Measurements from ENCODE around the gene APCDD1L. TPM values are rescaled to one million over a fixed set of nuclear protein-coding genes. Genes with fewer than 3 reads are reported as not detected.

The APCDD1L gene
- total and polyA plus RNA-seq, 2 donors = 0.05 TPM

- H3K4me3 ChIP-seq (ENCODE audit: low read length in 2 of 2) = no peak overlapping the region
- H3K27me3 ChIP-seq (ENCODE audit: control insufficient read depth in 2 of 2, insufficient read depth in 1 of 2, low read length in 1 of 2) = peaks cover 0 to 4% of the 10 kb centered on the region in 2 donors
- WGBS = 95% methylated on average over 2 of the region's 2 CpGs
- H3K4me1 ChIP-seq (ENCODE audit: control insufficient read depth in 2 of 2, insufficient read depth in 2 of 2, low read length in 2 of 2) = no peaks in the 10 kb centered on the region
- H3K27ac ChIP-seq (ENCODE audit: low read depth in 1 of 2, low read length in 1 of 2) = no peak overlapping the region
- DNase-seq (ENCODE audit: low read depth in 6 of 9, low spot score in 9 of 9) = no peak
- no peaks in the 10 kb centered on the region for H3K36me3 ChIP-seq (ENCODE audit: control insufficient read depth in 2 of 2, insufficient read depth in 2 of 2, low read length in 1 of 2)
- no peaks in the 10 kb centered on the region for H3K9me3 ChIP-seq (ENCODE audit: control insufficient read depth in 2 of 2, insufficient read depth in 1 of 2, low read length in 1 of 2)
These were observed 38.0 kb upstream of the APCDD1L start for GRCh38 chr20:58553166-58553696.

GRCh38 chr20:58552366-58552934 is 37.3 kb upstream of the APCDD1L start:
- Histone ChIP-seq H3K27ac (ENCODE audit: low read depth in 1 of 2, low read length in 1 of 2) (no peak overlapping the region), H3K4me1 (ENCODE audit: control insufficient read depth in 2 of 2, insufficient read depth in 2 of 2, low read length in 2 of 2) (no peaks in the 10 kb centered on the region), H3K4me3 (ENCODE audit: low read length in 2 of 2) (no peak overlapping the region), H3K36me3 (ENCODE audit: control insufficient read depth in 2 of 2, insufficient read depth in 2 of 2, low read length in 1 of 2) (no peaks in the 10 kb centered on the region), H3K9me3 (ENCODE audit: control insufficient read depth in 2 of 2, insufficient read depth in 1 of 2, low read length in 1 of 2) (no peaks in the 10 kb centered on the region), H3K27me3 (ENCODE audit: control insufficient read depth in 2 of 2, insufficient read depth in 1 of 2, low read length in 1 of 2) (peaks cover 0 to 4% of the 10 kb centered on the region in 2 donors)
- no peak for DNase-seq (ENCODE audit: low read depth in 6 of 9, low spot score in 9 of 9)
- 88% methylated on average over 11 of the region's 11 CpGs for WGBS

GRCh38 chr20:58551631-58552030 is 36.4 kb upstream of the APCDD1L start:
- H3K4me3 ChIP-seq (ENCODE audit: low read length in 2 of 2) = no peak overlapping the region
- H3K27me3 ChIP-seq (ENCODE audit: control insufficient read depth in 2 of 2, insufficient read depth in 1 of 2, low read length in 1 of 2) = peaks cover 0 to 4% of the 10 kb centered on the region in 2 donors
- H3K27ac ChIP-seq (ENCODE audit: low read depth in 1 of 2, low read length in 1 of 2) = no peak overlapping the region
- no peak for DNase-seq (ENCODE audit: low read depth in 6 of 9, low spot score in 9 of 9)
- 96% methylated on average over 8 of the region's 8 CpGs for WGBS
- H3K4me1 ChIP-seq (ENCODE audit: control insufficient read depth in 2 of 2, insufficient read depth in 2 of 2, low read length in 2 of 2) = no peaks in the 10 kb centered on the region
- H3K36me3 ChIP-seq (ENCODE audit: control insufficient read depth in 2 of 2, insufficient read depth in 2 of 2, low read length in 1 of 2) = no peaks in the 10 kb centered on the region
- no peaks in the 10 kb centered on the region for H3K9me3 ChIP-seq (ENCODE audit: control insufficient read depth in 2 of 2, insufficient read depth in 1 of 2, low read length in 1 of 2)

GRCh38 chr20:58550275-58551059 is 35.3 kb upstream of the APCDD1L start:
- no peaks in the 10 kb centered on the region for H3K36me3 ChIP-seq (ENCODE audit: control insufficient read depth in 2 of 2, insufficient read depth in 2 of 2, low read length in 1 of 2)
- no peak overlapping the region for H3K27ac ChIP-seq (ENCODE audit: low read depth in 1 of 2, low read length in 1 of 2)
- 90% methylated on average over 17 of the region's 17 CpGs for WGBS
- H3K4me1 ChIP-seq (ENCODE audit: control insufficient read depth in 2 of 2, insufficient read depth in 2 of 2, low read length in 2 of 2) = no peaks in the 10 kb centered on the region
- no peak for DNase-seq (ENCODE audit: low read depth in 6 of 9, low spot score in 9 of 9)
- H3K4me3 ChIP-seq (ENCODE audit: low read length in 2 of 2) = no peak overlapping the region
- no peaks in the 10 kb centered on the region for H3K9me3 ChIP-seq (ENCODE audit: control insufficient read depth in 2 of 2, insufficient read depth in 1 of 2, low read length in 1 of 2)
- peaks cover 0 to 4% of the 10 kb centered on the region in 2 donors for H3K27me3 ChIP-seq (ENCODE audit: control insufficient read depth in 2 of 2, insufficient read depth in 1 of 2, low read length in 1 of 2)

- WGBS = 90% methylated on average over 13 of the region's 13 CpGs
- DNase-seq (ENCODE audit: low read depth in 6 of 9, low spot score in 9 of 9) = no peak
- H3K36me3 ChIP-seq (ENCODE audit: control insufficient read depth in 2 of 2, insufficient read depth in 2 of 2, low read length in 1 of 2) = no peaks in the 10 kb centered on the region
- H3K4me1 ChIP-seq (ENCODE audit: control insufficient read depth in 2 of 2, insufficient read depth in 2 of 2, low read length in 2 of 2) = no peaks in the 10 kb centered on the region
- no peaks in the 10 kb centered on the region for H3K9me3 ChIP-seq (ENCODE audit: control insufficient read depth in 2 of 2, insufficient read depth in 1 of 2, low read length in 1 of 2)
- no peak overlapping the region for H3K4me3 ChIP-seq (ENCODE audit: low read length in 2 of 2)
- H3K27ac ChIP-seq (ENCODE audit: low read depth in 1 of 2, low read length in 1 of 2) = no peak overlapping the region
- H3K27me3 ChIP-seq (ENCODE audit: control insufficient read depth in 2 of 2, insufficient read depth in 1 of 2, low read length in 1 of 2) = peaks cover 0 to 2% of the 10 kb centered on the region in 2 donors
These were observed 34.3 kb upstream of the APCDD1L start for GRCh38 chr20:58549231-58550209.

GRCh38 chr20:58547623-58548475 is 32.6 kb upstream of the APCDD1L start:
- Histone ChIP-seq H3K27me3 (ENCODE audit: control insufficient read depth in 2 of 2, insufficient read depth in 1 of 2, low read length in 1 of 2) (no peaks in the 10 kb centered on the region), H3K36me3 (ENCODE audit: control insufficient read depth in 2 of 2, insufficient read depth in 2 of 2, low read length in 1 of 2) (no peaks in the 10 kb centered on the region), H3K9me3 (ENCODE audit: control insufficient read depth in 2 of 2, insufficient read depth in 1 of 2, low read length in 1 of 2) (no peaks in the 10 kb centered on the region), H3K4me3 (ENCODE audit: low read length in 2 of 2) (no peak overlapping the region), H3K4me1 (ENCODE audit: control insufficient read depth in 2 of 2, insufficient read depth in 2 of 2, low read length in 2 of 2) (no peaks in the 10 kb centered on the region), H3K27ac (ENCODE audit: low read depth in 1 of 2, low read length in 1 of 2) (no peak overlapping the region)
- 86% methylated on average over 11 of the region's 11 CpGs for WGBS
- no peak for DNase-seq (ENCODE audit: low read depth in 6 of 9, low spot score in 9 of 9)

GRCh38 chr20:58546756-58547622 is 31.8 kb upstream of the APCDD1L start:
- H3K27ac ChIP-seq (ENCODE audit: low read depth in 1 of 2, low read length in 1 of 2) = no peak overlapping the region
- no peaks in the 10 kb centered on the region for H3K9me3 ChIP-seq (ENCODE audit: control insufficient read depth in 2 of 2, insufficient read depth in 1 of 2, low read length in 1 of 2)
- no peak for DNase-seq (ENCODE audit: low read depth in 6 of 9, low spot score in 9 of 9)
- H3K27me3 ChIP-seq (ENCODE audit: control insufficient read depth in 2 of 2, insufficient read depth in 1 of 2, low read length in 1 of 2) = no peaks in the 10 kb centered on the region
- no peaks in the 10 kb centered on the region for H3K36me3 ChIP-seq (ENCODE audit: control insufficient read depth in 2 of 2, insufficient read depth in 2 of 2, low read length in 1 of 2)
- no peaks in the 10 kb centered on the region for H3K4me1 ChIP-seq (ENCODE audit: control insufficient read depth in 2 of 2, insufficient read depth in 2 of 2, low read length in 2 of 2)
- H3K4me3 ChIP-seq (ENCODE audit: low read length in 2 of 2) = no peak overlapping the region
- WGBS = 68% methylated on average over 19 of the region's 19 CpGs

GRCh38 chr20:58546416-58546711 is 31.2 kb upstream of the APCDD1L start:
- no peaks in the 10 kb centered on the region for H3K36me3 ChIP-seq (ENCODE audit: control insufficient read depth in 2 of 2, insufficient read depth in 2 of 2, low read length in 1 of 2)
- no peak overlapping the region for H3K4me3 ChIP-seq (ENCODE audit: low read length in 2 of 2)
- no peak for DNase-seq (ENCODE audit: low read depth in 6 of 9, low spot score in 9 of 9)
- no peaks in the 10 kb centered on the region for H3K9me3 ChIP-seq (ENCODE audit: control insufficient read depth in 2 of 2, insufficient read depth in 1 of 2, low read length in 1 of 2)
- H3K4me1 ChIP-seq (ENCODE audit: control insufficient read depth in 2 of 2, insufficient read depth in 2 of 2, low read length in 2 of 2) = no peaks in the 10 kb centered on the region
- no peaks in the 10 kb centered on the region for H3K27me3 ChIP-seq (ENCODE audit: control insufficient read depth in 2 of 2, insufficient read depth in 1 of 2, low read length in 1 of 2)
- H3K27ac ChIP-seq (ENCODE audit: low read depth in 1 of 2, low read length in 1 of 2) = no peak overlapping the region
- 94% methylated on average over 5 of the region's 5 CpGs for WGBS
